ENCODE measurements around the gene SMIM15. TPM values are rescaled to one million over a fixed set of nuclear protein-coding genes. Genes with fewer than 3 reads are reported as not detected.

Gene SMIM15
- total RNA-seq, 2 experiments from 2014 or later = 16.5 to 18.2 TPM

DNA sequence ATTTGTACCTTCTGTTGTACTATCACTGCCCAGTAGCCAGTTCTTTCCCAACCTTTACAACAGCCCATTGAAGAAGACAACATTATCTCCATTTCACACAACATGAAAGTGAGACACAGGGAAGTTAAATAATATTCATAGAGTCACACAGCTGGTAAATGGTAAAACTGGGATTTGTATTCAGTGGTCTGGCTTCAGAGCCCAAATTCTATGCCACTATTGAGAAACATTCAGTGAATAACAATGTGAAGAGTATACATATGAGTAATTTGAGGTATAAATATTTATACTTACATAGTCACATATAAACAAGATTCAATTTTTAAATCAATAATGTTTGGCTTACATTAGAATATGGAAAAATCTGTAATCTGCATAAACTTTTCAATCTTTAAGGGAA, 13.8 kb downstream of the SMIM15 start:
- H3K9me3 Mint-ChIP-seq = peaks cover 22% of the 10 kb centered on the region
- TF ChIP-seq, protein P1, sequence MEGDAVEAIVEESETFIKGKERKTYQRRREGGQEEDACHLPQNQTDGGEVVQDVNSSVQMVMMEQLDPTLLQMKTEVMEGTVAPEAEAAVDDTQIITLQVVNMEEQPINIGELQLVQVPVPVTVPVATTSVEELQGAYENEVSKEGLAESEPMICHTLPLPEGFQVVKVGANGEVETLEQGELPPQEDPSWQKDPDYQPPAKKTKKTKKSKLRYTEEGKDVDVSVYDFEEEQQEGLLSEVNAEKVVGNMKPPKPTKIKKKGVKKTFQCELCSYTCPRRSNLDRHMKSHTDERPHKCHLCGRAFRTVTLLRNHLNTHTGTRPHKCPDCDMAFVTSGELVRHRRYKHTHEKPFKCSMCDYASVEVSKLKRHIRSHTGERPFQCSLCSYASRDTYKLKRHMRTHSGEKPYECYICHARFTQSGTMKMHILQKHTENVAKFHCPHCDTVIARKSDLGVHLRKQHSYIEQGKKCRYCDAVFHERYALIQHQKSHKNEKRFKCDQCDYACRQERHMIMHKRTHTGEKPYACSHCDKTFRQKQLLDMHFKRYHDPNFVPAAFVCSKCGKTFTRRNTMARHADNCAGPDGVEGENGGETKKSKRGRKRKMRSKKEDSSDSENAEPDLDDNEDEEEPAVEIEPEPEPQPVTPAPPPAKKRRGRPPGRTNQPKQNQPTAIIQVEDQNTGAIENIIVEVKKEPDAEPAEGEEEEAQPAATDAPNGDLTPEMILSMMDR (IDR thresholded peaks at IDR 0.05) = no peak
- no peaks in the 10 kb centered on the region for H3K27me3 Mint-ChIP-seq
- Histone ChIP-seq H3K4me3 (ENCODE audit: low read length) (no peak overlapping the region), H3K4me1 (ENCODE audit: insufficient read depth, low read length) (no peaks in the 10 kb centered on the region), H3K9me3 (ENCODE audit: control insufficient read depth in 1 of 2, insufficient read depth in 1 of 2, low read length in 2 of 2) (peaks cover 5 to 13% of the 10 kb centered on the region in 2 experiments), H3K36me3 (ENCODE audit: insufficient read depth, low read length) (no peaks in the 10 kb centered on the region), H3K27ac (ENCODE audit: low read depth in 1 of 2, low read length in 2 of 2) (no peak overlapping the region), H3K27me3 (ENCODE audit: control insufficient read depth in 1 of 2, insufficient read depth in 2 of 2, low read length in 2 of 2) (no peaks in the 10 kb centered on the region)
- intact Hi-C loops (cut with DNase I, micrococcal nuclease) = no loop called here
- ChIA-PET POLR2A (no interaction called here), CTCF (no interaction called here)
- no peak overlapping the region for H3K4me3 Mint-ChIP-seq
- no peak for DNase-seq
- H3K4me1 Mint-ChIP-seq (ENCODE audit: low read depth) = no peaks in the 10 kb centered on the region
- ATAC-seq (ENCODE audit: poor library complexity) = no peak
- peaks cover 51% of the 10 kb centered on the region for H3K36me3 Mint-ChIP-seq (ENCODE audit: low read depth)
- no peak overlapping the region for H3K27ac Mint-ChIP-seq

DNA sequence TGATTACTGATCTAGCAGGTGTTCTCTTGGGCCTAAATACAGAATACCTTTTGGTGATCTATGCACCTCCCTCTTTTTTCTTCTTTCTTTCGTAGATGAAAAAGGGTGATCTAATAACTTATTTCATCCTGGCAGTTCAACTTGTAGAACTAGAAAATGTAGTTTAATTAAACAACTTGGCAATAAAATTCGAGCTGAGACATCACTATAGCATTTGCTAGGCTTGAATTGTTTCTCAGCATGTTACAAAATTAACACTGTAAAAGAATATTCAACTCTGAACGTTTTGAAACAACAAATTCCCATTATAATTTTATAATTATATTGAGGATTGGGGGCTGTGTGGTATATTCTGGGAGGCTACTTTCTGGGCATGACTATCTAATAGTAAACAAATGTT, 19.5 kb downstream of the SMIM15 start:
- peaks cover 14% of the 10 kb centered on the region for H3K9me3 Mint-ChIP-seq
- H3K4me3 Mint-ChIP-seq = no peak overlapping the region
- H3K36me3 Mint-ChIP-seq (ENCODE audit: low read depth) = peaks cover 17% of the 10 kb centered on the region
- DNase-seq (no peak), ATAC-seq (ENCODE audit: poor library complexity) (no peak)
- intact Hi-C loops (cut with DNase I, micrococcal nuclease) = no loop called here
- no peaks in the 10 kb centered on the region for H3K27me3 Mint-ChIP-seq
- no peaks in the 10 kb centered on the region for H3K36me3 ChIP-seq (ENCODE audit: insufficient read depth, low read length)
- H3K27ac ChIP-seq (ENCODE audit: low read depth in 1 of 2, low read length in 2 of 2) = no peak overlapping the region
- peaks cover 0 to 3% of the 10 kb centered on the region in 2 experiments for H3K9me3 ChIP-seq (ENCODE audit: control insufficient read depth in 1 of 2, insufficient read depth in 1 of 2, low read length in 2 of 2)
- H3K4me3 ChIP-seq (ENCODE audit: low read length) = no peak overlapping the region
- TF ChIP-seq, protein P1 (IDR thresholded peaks at IDR 0.05) = no peak
- no peaks in the 10 kb centered on the region for H3K27me3 ChIP-seq (ENCODE audit: control insufficient read depth in 1 of 2, insufficient read depth in 2 of 2, low read length in 2 of 2)
- ChIA-PET POLR2A (no interaction called here), CTCF (no interaction called here)
- no peaks in the 10 kb centered on the region for H3K4me1 Mint-ChIP-seq (ENCODE audit: low read depth)
- no peaks in the 10 kb centered on the region for H3K4me1 ChIP-seq (ENCODE audit: insufficient read depth, low read length)
- H3K27ac Mint-ChIP-seq = no peak overlapping the region

DNA sequence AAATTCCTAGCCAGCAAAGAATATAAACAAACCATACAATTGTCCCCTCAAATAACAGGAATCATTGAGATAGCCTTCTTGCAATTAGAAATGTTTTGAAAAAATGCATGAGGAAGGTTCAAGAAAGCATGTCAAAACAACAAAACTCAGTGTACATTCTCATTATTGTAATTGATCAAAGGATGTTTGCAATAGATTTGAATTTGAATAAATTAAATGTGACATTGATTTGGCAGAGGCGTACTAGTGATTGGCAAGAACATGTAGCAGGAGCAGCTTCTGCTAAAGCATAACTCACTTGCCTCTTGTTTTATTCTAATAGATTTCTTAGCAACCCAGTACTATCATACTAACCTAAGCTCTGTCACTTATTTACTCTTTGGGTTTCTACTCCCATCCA, 19.9 kb downstream of the SMIM15 start:
- intact Hi-C loops (cut with DNase I, micrococcal nuclease) = no loop called here
- Mint-ChIP-seq H3K4me3 (no peak overlapping the region), H3K9me3 (peaks cover 13% of the 10 kb centered on the region), H3K27ac (no peak overlapping the region), H3K4me1 (ENCODE audit: low read depth) (no peaks in the 10 kb centered on the region), H3K27me3 (no peaks in the 10 kb centered on the region), H3K36me3 (ENCODE audit: low read depth) (peaks cover 16% of the 10 kb centered on the region)
- Histone ChIP-seq H3K27ac (ENCODE audit: low read depth in 1 of 2, low read length in 2 of 2) (no peak overlapping the region), H3K4me3 (ENCODE audit: low read length) (no peak overlapping the region), H3K4me1 (ENCODE audit: insufficient read depth, low read length) (no peaks in the 10 kb centered on the region), H3K36me3 (ENCODE audit: insufficient read depth, low read length) (no peaks in the 10 kb centered on the region), H3K9me3 (ENCODE audit: control insufficient read depth in 1 of 2, insufficient read depth in 1 of 2, low read length in 2 of 2) (peaks cover 0 to 3% of the 10 kb centered on the region in 2 experiments), H3K27me3 (ENCODE audit: control insufficient read depth in 1 of 2, insufficient read depth in 2 of 2, low read length in 2 of 2) (no peaks in the 10 kb centered on the region)
- POLR2A ChIA-PET = no interaction called here
- ATAC-seq (ENCODE audit: poor library complexity) = no peak
- CTCF ChIA-PET = no interaction called here
- no peak for DNase-seq
- TF ChIP-seq, protein P1 (IDR thresholded peaks at IDR 0.05) = no peak
